ENCODE measurements around the gene WRNIP1. TPM values are rescaled to one million over a fixed set of nuclear protein-coding genes. Genes with fewer than 3 reads are reported as not detected.
"Not testable (repeated sequence)": the region's sequence is repeated elsewhere in the genome, so short reads cannot be mapped to it uniquely, and the experiment has no call there.

Gene WRNIP1
- total and polyA plus RNA-seq, 2 donors (not counting 1 experiment from before 2014, with no cell fraction given): 29.7 to 40.8 TPM

- Histone ChIP-seq H3K36me3 (ENCODE audit: control insufficient read depth, insufficient read depth, low read length) (no peaks in the 10 kb centered on the region), H2AFZ (ENCODE audit: low read length) (no peak overlapping the region), H3K4me1 (ENCODE audit: control insufficient read depth, extremely low read depth, insufficient read depth, low read length) (no peaks in the 10 kb centered on the region), H3K9ac (ENCODE audit: insufficient read depth, low read length) (no peak overlapping the region), H3K27me3 (ENCODE audit: control insufficient read depth, insufficient read depth, low read length) (no peaks in the 10 kb centered on the region), H3K9me3 (ENCODE audit: control insufficient read depth, insufficient read depth, low read depth, low read length) (no peaks in the 10 kb centered on the region), H3K79me2 (ENCODE audit: control insufficient read depth, insufficient read depth, low read length) (no peaks in the 10 kb centered on the region), H3K27ac (ENCODE audit: insufficient read depth, low read length) (no peak overlapping the region), H3K4me2 (ENCODE audit: extremely low read depth, insufficient read depth, low read length) (no peak overlapping the region), H3K4me3 (replicated peaks in 1 of 4; ENCODE audit: control extremely low read depth in 1 of 4, insufficient read depth in 1 of 4, low read depth in 3 of 4, low read length in 4 of 4) (no peak overlapping the region), H4K20me1 (ENCODE audit: control insufficient read depth, extremely low read depth, insufficient read depth, low read length) (no peaks in the 10 kb centered on the region)
- DNase-seq (ENCODE audit: low read depth in 2 of 2): no peak
- TF ChIP-seq EZH2 (IDR thresholded peaks at IDR 0.05; ENCODE audit: low read length, missing control alignments) (no peak), CTCF (conservative IDR thresholded peaks at IDR 0.05 in 1 of 2, IDR thresholded peaks at IDR 0.05 in 1 of 2; ENCODE audit: low read depth in 1 of 2, low read length in 2 of 2) (no peak)
Observed at GRCh38 chr6:2800552-2801316, 35.5 kb downstream of the WRNIP1 start.

GRCh38 chr6:2801687-2802086 lies 36.5 kb downstream of the WRNIP1 start:
- not testable (repeated sequence) for DNase-seq (ENCODE audit: low read depth in 2 of 2); H3K4me2 ChIP-seq (ENCODE audit: extremely low read depth, insufficient read depth, low read length); H3K36me3 ChIP-seq (ENCODE audit: control insufficient read depth, insufficient read depth, low read length); H4K20me1 ChIP-seq (ENCODE audit: control insufficient read depth, extremely low read depth, insufficient read depth, low read length); H3K27ac ChIP-seq (ENCODE audit: insufficient read depth, low read length); H2AFZ ChIP-seq (ENCODE audit: low read length); H3K27me3 ChIP-seq (ENCODE audit: control insufficient read depth, insufficient read depth, low read length); H3K79me2 ChIP-seq (ENCODE audit: control insufficient read depth, insufficient read depth, low read length); H3K9me3 ChIP-seq (ENCODE audit: control insufficient read depth, insufficient read depth, low read depth, low read length); H3K4me3 ChIP-seq (replicated peaks in 1 of 4; ENCODE audit: control extremely low read depth in 1 of 4, insufficient read depth in 1 of 4, low read depth in 3 of 4, low read length in 4 of 4); H3K9ac ChIP-seq (ENCODE audit: insufficient read depth, low read length); H3K4me1 ChIP-seq (ENCODE audit: control insufficient read depth, extremely low read depth, insufficient read depth, low read length)

- no peak overlapping the region for H2AFZ ChIP-seq (ENCODE audit: low read length)
- DNase-seq (ENCODE audit: low read depth in 2 of 2): no peak
- H3K27me3 ChIP-seq (ENCODE audit: control insufficient read depth, insufficient read depth, low read length): no peaks in the 10 kb centered on the region
- H3K9ac ChIP-seq (ENCODE audit: insufficient read depth, low read length): no peak overlapping the region
- no peak overlapping the region for H3K27ac ChIP-seq (ENCODE audit: insufficient read depth, low read length)
- H3K4me1 ChIP-seq (ENCODE audit: control insufficient read depth, extremely low read depth, insufficient read depth, low read length): no peaks in the 10 kb centered on the region
- H3K9me3 ChIP-seq (ENCODE audit: control insufficient read depth, insufficient read depth, low read depth, low read length): no peaks in the 10 kb centered on the region
- TF ChIP-seq CTCF (conservative IDR thresholded peaks at IDR 0.05 in 1 of 2, IDR thresholded peaks at IDR 0.05 in 1 of 2; ENCODE audit: low read depth in 1 of 2, low read length in 2 of 2) (no peak), EZH2 (IDR thresholded peaks at IDR 0.05; ENCODE audit: low read length, missing control alignments) (no peak)
- H4K20me1 ChIP-seq (ENCODE audit: control insufficient read depth, extremely low read depth, insufficient read depth, low read length): no peaks in the 10 kb centered on the region
- H3K79me2 ChIP-seq (ENCODE audit: control insufficient read depth, insufficient read depth, low read length): no peaks in the 10 kb centered on the region
- no peak overlapping the region for H3K4me3 ChIP-seq (replicated peaks in 1 of 4; ENCODE audit: control extremely low read depth in 1 of 4, insufficient read depth in 1 of 4, low read depth in 3 of 4, low read length in 4 of 4)
- no peak overlapping the region for H3K4me2 ChIP-seq (ENCODE audit: extremely low read depth, insufficient read depth, low read length)
- no peaks in the 10 kb centered on the region for H3K36me3 ChIP-seq (ENCODE audit: control insufficient read depth, insufficient read depth, low read length)
Observed at GRCh38 chr6:2802521-2803060, 37.4 kb downstream of the WRNIP1 start.

Measured in fibroblast of lung (primary cell).